ENCODE measurements around the gene RBM47. TPM values are rescaled to one million over a fixed set of nuclear protein-coding genes. Genes with fewer than 3 reads are reported as not detected.

Gene RBM47
- total and polyA plus RNA-seq, 9 of the 15 experiments (the other 6 are each of a cell fraction or from before 2014, with no cell fraction given), result 1.4 to 6.4 (median 3.3) TPM

DNA sequence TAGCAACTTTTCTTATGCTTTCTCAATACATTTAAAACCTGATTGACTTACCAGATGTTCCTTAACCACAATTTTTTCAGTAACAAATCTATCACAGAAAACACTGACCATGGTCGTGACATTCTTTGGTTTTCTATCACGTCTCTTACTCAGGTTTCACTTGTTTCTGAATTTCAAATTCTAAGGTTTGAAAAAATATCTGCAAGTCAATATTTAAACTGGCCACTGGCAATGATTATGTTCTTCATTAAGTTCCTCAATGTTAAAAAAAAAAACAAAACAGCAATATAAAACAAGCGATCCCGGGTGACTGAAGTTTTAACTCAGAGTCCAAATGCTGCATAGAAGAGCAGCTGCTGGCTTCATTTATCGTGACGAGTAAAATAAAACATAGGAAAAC is 128.9 kb downstream of the RBM47 start:
- H4K20me1 ChIP-seq (replicated peaks; ENCODE audit: control insufficient read depth, insufficient read depth, low read length), result no peaks in the 10 kb centered on the region
- H3K36me3 ChIP-seq (ENCODE audit: control insufficient read depth, insufficient read depth, low read length), result no peaks in the 10 kb centered on the region
- no peak overlapping the region for H3K4me2 ChIP-seq (ENCODE audit: insufficient read depth, low read length)
- WGBS (ENCODE audit: insufficient coverage, low coverage, missing lambda C conversion rate), result 51% methylated on average over 6 of the region's 6 CpGs
- H3K4me1 ChIP-seq (replicated peaks in 1 of 2; ENCODE audit: control insufficient read depth in 2 of 2, insufficient read depth in 2 of 2, low read length in 2 of 2), result no peaks in the 10 kb centered on the region
- no peaks in the 10 kb centered on the region for H3K9me1 ChIP-seq (ENCODE audit: control insufficient read depth, insufficient read depth, low read length)
- no peaks in the 10 kb centered on the region for H3K9me3 ChIP-seq (replicated peaks; ENCODE audit: control insufficient read depth, insufficient read depth, low read depth, low read length)
- no peak overlapping the region for H3K9ac ChIP-seq (ENCODE audit: insufficient read depth in 1 of 2, low read depth in 2 of 2, low read length in 2 of 2)
- H3K79me2 ChIP-seq (ENCODE audit: control insufficient read depth, insufficient read depth, low read length), result no peaks in the 10 kb centered on the region
- BruUV-seq (replicated peaks), result no TSS peak
- in situ Hi-C loops (cut with MboI), result no loop called here
- ChIA-PET CTCF (ENCODE audit: low intra/inter-chr PET ratio) (no interaction called here), POLR2A (interaction anchor here (1.0 to 2.1 kb wide), 4 partner anchors 8 to 24 kb away, joined by 3 to 9 read pairs (median 4); no protein-coding TSS in a partner anchor)
- H2AFZ ChIP-seq (ENCODE audit: low read depth, low read length), result no peak overlapping the region
- ATAC-seq, result no peak
- H3K27me3 ChIP-seq (ENCODE audit: control insufficient read depth in 2 of 2, insufficient read depth in 2 of 2, low read length in 2 of 2), result no peaks in the 10 kb centered on the region
- intact Hi-C loops (cut with micrococcal nuclease), result no loop called here
- no peak for FAIRE-seq
- H3K4me3 ChIP-seq, result no peak overlapping the region
- DNase-seq (ENCODE audit: extremely low read depth in 1 of 4, low spot score in 3 of 4), result no peak
- H3K27ac ChIP-seq (ENCODE audit: extremely low read depth, low read depth, low read length), result no peak overlapping the region
- TF ChIP-seq FOXJ2 (tag; IDR thresholded peaks at IDR 0.05), result no peak
- TF ChIP-seq, protein P1, sequence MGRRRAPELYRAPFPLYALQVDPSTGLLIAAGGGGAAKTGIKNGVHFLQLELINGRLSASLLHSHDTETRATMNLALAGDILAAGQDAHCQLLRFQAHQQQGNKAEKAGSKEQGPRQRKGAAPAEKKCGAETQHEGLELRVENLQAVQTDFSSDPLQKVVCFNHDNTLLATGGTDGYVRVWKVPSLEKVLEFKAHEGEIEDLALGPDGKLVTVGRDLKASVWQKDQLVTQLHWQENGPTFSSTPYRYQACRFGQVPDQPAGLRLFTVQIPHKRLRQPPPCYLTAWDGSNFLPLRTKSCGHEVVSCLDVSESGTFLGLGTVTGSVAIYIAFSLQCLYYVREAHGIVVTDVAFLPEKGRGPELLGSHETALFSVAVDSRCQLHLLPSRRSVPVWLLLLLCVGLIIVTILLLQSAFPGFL (CRISPR knock-in tag; IDR thresholded peaks at IDR 0.05), result no peak
- TF ChIP-seq RUNX1 (IDR thresholded peaks at IDR 0.05; ENCODE audit: low read depth), result no peak
- TF ChIP-seq OTX1 (CRISPR knock-in tag; IDR thresholded peaks at IDR 0.05), result no peak
- TF ChIP-seq RBM14 (IDR thresholded peaks at IDR 0.05; ENCODE audit: borderline replicate concordance, insufficient read depth, low read depth, low read length), result no peak
- TF ChIP-seq RBBP5 (IDR thresholded peaks at IDR 0.05; ENCODE audit: borderline replicate concordance, insufficient read depth, low read length, poor library complexity, severe bottlenecking), result no peak
- no peak for TF ChIP-seq ERF (CRISPR knock-in tag; IDR thresholded peaks at IDR 0.05)
- TF ChIP-seq SMAD1 (IDR thresholded peaks at IDR 0.05; ENCODE audit: low read depth, low read length, partially characterized antibody), result no peak
- no peak for TF ChIP-seq HMG20A (CRISPR knock-in tag; conservative IDR thresholded peaks at IDR 0.05)
- TF ChIP-seq, protein P2, sequence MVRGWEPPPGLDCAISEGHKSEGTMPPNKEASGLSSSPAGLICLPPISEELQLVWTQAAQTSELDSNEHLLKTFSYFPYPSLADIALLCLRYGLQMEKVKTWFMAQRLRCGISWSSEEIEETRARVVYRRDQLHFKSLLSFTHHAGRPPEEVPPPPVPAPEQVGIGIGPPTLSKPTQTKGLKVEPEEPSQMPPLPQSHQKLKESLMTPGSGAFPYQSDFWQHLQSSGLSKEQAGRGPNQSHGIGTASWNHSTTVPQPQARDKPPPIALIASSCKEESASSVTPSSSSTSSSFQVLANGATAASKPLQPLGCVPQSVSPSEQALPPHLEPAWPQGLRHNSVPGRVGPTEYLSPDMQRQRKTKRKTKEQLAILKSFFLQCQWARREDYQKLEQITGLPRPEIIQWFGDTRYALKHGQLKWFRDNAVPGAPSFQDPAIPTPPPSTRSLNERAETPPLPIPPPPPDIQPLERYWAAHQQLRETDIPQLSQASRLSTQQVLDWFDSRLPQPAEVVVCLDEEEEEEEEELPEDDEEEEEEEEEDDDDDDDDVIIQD (CRISPR knock-in tag; IDR thresholded peaks at IDR 0.05), result no peak
- TF ChIP-seq, protein P3, sequence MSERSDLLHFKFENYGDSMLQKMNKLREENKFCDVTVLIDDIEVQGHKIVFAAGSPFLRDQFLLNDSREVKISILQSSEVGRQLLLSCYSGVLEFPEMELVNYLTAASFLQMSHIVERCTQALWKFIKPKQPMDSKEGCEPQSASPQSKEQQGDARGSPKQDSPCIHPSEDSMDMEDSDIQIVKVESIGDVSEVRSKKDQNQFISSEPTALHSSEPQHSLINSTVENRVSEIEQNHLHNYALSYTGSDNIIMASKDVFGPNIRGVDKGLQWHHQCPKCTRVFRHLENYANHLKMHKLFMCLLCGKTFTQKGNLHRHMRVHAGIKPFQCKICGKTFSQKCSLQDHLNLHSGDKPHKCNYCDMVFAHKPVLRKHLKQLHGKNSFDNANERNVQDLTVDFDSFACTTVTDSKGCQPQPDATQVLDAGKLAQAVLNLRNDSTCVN (CRISPR knock-in tag; IDR thresholded peaks at IDR 0.05), result no peak
- TF ChIP-seq, protein P4, sequence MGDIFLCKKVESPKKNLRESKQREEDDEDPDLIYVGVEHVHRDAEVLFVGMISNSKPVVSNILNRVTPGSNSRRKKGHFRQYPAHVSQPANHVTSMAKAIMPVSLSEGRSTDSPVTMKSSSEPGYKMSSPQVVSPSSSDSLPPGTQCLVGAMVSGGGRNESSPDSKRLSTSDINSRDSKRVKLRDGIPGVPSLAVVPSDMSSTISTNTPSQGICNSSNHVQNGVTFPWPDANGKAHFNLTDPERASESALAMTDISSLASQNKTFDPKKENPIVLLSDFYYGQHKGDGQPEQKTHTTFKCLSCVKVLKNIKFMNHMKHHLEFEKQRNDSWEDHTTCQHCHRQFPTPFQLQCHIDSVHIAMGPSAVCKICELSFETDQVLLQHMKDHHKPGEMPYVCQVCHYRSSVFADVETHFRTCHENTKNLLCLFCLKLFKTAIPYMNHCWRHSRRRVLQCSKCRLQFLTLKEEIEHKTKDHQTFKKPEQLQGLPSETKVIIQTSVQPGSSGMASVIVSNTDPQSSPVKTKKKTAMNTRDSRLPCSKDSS (IDR thresholded peaks at IDR 0.05; ENCODE audit: low read depth, partially characterized antibody), result no peak
- TF ChIP-seq ZNF699 (CRISPR knock-in tag; IDR thresholded peaks at IDR 0.05; ENCODE audit: insufficient replicate concordance), result no peak
- TF ChIP-seq CEBPB (tag; IDR thresholded peaks at IDR 0.05), result no peak
- TF ChIP-seq, protein P5, sequence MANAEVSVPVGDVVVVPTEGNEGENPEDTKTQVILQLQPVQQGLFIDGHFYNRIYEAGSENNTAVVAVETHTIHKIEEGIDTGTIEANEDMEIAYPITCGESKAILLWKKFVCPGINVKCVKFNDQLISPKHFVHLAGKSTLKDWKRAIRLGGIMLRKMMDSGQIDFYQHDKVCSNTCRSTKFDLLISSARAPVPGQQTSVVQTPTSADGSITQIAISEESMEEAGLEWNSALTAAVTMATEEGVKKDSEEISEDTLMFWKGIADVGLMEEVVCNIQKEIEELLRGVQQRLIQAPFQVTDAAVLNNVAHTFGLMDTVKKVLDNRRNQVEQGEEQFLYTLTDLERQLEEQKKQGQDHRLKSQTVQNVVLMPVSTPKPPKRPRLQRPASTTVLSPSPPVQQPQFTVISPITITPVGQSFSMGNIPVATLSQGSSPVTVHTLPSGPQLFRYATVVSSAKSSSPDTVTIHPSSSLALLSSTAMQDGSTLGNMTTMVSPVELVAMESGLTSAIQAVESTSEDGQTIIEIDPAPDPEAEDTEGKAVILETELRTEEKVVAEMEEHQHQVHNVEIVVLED (CRISPR knock-in tag; IDR thresholded peaks at IDR 0.05), result no peak
